HG03066 (cell line): ENCODE results near the gene NT5C.
"Not testable (repeated sequence)": the region's sequence is repeated elsewhere in the genome, so short reads cannot be mapped to it uniquely, and the experiment has no call there.

Experiments
- ATAC-seq: cut with Tn5 transposase; IDR thresholded peaks from one replicate; pipeline ENCODE4 v1.9.1; 2021; ENCODE audit warnings: low read depth; ENCODE audit not compliant: unreplicated experiment

Gene NT5C

DNA sequence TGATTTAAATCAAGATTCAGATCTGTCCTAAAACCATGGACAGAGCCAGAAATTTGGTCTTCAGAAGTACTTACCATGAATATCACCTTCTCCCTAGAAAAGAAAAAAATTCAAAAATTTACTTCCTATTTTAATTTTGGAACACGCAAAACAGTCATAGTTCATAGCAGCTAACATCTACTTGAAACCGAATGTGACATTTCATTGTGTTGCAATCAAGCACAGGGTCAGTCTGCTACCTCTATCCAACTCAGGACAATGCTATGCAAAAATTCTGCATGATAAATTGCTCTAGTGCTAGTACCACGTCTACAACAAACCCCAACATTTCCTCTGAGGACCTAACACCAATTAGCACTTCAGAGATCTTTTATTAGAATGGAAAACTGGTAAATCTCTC lies 15.1 kb upstream of the NT5C start:
- ATAC-seq: no peak

DNA sequence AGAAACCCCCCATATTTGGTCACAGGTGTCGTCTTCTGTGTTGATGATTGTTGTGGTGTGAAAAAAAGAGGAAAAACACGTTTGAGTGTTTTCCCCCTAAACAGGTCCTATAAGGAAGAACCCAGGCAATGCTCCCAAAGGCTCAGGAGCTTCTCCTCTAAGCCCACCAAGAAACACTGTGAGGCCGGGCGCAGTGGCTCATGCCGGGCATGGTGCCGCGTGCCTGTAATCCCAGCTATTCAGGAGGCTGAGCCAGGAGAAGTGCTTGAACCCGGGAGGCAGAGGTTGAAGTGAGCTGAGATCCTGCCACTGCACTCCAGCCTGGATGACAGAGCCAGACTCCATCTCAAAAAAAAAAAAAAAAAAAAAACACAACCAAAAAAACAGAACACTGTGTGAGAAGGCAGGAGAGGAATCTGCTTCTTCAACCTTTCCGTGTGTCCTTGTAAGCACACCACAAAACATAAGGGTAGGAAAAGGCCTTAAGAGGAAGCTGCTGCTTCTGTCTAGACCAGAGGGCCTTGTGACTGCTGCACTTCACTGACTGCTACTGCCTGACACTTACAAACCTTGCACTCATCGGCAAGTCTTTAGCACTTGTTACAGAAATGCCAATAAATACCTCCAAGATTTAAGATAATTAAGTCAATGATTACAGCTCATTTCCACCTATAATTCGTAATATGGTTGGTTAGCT lies 13.4 kb upstream of the NT5C start:
- ATAC-seq: no peak

DNA sequence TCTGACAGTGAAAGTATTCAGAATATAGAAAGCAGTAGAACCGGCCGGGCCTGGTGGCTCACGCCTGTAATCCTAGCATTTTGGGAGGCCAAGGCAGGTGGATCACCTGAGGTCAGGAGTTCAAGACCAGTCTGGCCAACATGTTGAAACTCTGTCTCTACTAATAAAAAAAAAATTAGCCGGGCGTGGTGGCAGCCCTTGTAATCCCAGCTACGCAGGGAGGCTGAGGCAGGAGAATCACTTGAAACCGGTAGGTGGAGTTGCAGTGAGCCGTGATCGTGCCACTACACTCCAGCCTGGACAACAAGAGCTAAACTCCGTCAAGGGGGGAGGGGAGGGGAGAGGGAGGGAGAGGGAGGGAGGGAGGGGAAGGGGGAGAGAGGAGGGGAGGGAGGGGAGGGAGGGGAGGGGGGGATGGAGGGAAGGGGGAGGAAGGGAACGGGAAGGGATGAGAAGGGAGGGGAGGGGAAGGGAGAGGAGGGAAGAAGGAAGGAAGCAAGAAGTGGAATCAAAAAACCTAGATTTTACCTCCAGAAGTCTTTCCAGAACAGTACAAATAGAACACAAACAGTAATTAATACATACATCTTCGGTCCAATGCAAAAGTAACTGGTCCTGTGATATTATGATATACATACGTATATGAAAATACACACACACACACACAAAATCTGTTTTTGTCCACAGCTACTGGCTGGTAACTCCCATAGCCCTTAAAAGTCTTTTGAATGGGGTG lies 10.9 kb upstream of the NT5C start:
- ATAC-seq: no peak

DNA sequence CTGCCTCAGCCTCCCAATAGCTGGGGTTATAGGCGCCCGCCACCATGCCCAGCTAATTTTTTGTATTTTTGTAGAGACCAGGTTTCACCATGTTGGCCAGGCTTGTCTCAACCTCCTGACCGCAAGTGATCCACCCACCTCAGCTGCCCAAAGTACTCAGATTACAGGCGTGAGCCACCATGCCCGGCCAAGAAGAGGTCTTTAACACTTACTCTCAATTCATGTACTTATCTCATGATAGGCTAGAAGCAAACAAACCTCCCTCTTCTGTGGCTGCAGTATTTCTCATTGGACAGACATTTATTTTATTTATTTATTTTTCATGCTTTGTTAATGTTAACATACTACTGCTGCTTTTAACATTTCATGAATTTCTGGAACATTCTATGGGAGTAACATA lies 7.0 kb upstream of the NT5C start:
- no peak for ATAC-seq

DNA sequence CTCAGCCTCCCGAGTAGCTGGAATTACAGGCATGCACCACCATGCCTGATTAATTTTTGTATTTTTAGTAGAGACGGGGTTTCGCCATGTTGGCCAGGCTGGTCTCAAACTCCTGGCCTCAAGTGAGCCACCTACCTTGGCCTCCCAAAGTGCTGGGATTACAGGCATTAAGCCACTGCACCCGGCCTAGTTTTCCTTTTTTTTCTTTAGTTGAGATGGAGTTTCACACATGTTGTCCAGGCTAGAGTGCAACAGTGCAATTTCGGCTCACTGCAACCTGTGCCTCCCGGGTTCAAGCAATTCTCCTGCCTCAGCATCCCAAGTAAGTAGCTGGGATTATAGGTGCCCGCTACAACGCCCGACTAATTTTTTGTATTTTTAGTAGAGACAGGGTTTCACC lies 6.2 kb upstream of the NT5C start:
- not testable (repeated sequence) for ATAC-seq

DNA sequence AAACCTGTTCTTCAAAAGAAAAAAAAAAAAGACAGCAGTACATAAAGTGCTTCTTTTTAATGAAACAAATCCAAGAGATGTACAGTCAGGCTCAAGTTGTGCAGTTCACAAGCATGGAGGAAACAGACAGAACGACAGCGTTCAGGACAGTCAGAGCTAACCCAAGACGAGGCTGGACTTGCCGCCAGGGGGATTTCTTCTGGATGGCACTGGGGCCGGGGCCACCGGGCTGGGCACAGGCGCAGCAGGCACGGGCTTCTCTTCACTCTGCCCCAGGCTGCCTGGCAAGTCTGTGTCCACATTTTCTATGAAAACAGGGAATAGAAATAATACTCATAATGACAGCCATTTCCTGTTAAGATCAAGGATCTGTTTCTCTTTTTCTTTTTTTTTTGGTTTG lies 4.4 kb upstream of the NT5C start:
- no peak for ATAC-seq

DNA sequence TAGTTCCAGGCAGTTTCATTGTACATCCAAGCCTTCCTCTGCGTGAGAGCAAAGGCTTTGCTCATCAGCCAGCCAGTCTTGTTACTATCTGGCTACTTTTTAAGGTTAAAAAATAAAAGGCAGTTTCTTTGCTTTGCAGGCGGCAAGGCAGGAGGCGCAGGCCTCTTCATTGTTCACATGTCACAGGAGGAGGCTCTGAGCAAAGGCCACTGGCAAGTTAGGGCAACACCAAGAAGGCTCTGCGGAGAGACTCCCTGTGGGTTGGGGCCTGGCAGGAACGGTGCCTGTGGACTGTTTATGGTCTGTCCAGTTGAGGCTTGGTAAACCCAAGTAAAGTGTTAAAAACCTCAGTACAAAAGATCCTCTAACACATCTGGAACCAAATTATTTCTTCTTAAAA lies 3.9 kb upstream of the NT5C start:
- ATAC-seq: no peak

DNA sequence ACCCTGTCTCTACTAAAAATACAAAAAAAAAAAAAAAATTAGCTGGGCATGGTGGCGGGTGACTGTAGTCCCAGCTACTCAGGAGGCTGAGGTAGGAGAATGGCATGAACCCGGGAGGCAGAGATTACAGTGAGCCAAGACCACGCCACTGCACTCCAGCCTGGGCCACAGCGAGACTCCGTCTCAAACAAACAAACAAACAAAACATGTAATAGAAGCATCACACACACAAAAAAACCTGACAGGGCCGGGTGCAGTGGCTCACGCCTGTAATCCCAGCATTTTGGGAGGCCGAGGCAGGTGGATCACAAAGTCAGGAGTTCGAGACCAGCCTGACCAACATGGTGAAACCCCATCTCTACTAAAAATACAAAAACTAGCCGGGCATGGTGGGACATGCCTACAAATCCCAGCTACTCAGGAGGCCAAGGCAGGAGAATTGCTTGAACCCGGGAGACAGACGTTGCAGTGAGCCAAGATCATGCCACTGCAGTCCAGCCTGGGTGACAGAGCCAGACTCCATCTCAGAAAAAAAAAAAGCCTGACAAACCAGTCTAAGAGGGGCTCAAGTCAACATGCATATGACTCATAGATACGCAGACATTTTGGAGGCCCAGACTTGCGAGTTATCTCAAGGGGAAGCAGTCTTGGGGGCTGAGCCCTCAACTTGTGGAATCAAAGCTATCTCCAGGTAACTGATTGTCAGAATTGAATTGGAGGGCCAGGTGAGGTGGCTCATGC lies 2.2 kb upstream of the NT5C start:
- ATAC-seq: not testable (repeated sequence)

DNA sequence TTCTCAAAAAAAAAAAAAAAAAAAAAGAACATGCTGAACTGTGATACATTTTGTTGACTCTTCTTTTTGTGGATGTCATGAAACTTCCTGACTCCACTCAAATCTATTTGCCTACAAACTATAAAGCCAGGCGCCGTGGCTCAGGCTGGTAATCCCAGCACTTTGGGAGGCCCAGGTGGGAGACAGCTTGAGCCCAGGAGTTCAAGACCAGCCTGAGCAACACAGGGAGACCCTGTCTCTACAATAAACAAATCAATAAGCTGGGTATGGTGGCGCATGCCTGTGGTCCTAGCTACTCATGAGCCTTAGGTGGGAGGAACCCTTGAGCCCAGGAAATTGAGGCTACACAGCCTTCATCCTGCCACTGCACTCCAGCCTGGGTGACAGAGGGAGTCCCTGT lies 1.5 kb upstream of the NT5C start:
- no peak for ATAC-seq

DNA sequence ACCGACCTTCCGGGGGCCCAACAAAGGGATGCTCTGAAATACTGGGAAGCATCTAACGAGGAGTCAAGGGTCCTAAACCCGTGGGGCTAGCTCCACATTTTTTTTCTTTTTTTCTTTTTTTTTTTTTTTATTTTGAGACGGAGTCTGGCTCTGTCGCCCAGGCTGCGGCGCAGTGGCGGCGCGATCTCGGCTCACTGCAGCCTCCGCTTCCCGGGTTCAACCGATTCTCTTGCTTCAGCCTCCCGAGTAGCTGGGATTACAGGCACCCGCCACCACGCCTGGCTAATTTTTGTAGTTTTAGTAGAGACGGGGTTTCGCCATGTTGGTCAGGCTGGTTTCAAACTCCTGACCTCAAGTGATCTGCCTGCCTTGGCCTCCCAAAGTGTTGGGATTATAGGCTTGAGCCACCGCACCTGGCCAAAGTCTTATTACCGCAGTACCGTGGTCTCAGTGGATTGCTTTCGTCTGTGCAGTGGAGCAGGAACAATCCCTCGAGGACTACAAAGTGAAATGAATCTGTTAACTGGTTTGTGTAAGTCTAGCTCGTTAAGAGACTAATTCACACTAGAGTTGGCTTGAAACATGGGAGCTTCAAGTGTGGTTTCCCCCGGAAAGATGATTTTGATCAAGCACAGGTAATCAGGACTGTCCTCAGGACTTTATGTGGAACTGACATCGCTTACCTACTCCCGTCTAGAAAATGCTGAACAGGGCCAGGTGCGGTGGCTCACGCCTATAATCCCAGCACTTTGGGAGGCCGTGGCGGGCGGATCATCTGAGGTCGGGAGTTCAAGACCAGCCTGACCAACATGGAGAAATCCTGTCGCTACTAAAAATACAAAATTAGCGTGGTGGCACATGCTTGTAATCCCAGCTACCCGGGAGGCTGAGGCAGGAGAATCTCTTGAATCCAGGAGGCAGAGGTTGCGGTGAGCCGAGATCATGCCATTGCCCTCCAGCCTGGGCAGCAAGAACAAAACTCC lies 767 bp upstream of the NT5C start:
- ATAC-seq: not testable (repeated sequence)

DNA sequence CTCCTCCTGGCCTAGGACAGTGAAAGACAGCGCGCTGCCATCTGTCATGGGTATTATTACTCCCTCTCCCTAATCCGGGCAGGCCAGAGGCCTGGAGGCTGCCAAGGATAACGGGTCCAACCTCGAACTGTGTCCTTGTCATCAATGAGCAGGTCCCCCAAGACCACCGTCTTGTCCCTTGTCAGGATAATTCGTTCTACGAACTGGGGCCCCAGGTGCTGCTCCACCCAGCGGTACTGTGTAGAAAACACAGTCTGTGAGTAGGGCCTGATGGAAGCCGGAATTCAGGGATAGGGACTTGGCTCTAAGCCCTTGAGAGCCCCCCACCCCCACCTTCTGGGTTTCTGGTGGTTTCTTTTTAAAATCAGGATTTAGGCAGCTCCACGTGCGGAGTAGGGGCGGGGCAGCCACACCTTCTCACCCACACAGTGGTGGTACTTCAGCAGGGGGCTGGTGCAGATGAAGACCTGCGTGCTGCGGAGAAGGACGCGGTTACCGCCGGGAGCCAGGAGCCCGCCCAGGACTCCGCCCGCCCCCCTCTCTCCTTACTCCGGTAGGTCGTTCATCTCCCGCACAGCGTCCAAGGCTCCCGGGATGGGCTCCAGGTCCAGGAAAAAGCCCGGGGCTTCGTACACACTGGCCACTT lies 787 bp downstream of the NT5C start:
- ATAC-seq: no peak

DNA sequence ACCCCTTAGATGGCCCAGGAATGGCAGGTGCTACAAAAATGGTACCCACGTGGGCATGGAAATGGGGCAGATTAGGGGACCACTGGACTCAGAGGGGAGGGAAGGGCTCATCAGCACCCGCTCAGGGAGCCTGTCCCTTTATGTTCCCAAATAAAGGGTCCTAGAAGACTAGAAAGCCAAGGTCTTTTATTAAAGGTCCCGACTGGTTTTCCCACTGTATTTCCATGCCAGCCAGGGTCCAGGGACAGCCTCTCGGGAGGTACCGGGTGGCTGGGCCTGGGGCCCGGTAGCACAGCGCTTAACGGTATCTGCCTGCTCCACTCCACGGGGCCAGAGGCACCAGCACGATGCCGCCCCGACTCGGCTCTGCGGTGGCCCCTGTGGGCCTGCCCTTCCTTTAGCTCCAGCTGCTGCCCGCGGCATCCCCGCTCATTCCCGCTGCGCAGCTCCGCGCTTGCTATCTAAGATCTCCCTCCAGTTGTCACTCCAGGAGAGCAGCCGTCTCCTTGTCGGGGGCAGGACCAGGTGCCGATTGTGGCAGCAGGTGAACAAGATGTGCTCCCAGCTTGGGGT lies 1.4 kb downstream of the NT5C start:
- ATAC-seq: no peak

DNA sequence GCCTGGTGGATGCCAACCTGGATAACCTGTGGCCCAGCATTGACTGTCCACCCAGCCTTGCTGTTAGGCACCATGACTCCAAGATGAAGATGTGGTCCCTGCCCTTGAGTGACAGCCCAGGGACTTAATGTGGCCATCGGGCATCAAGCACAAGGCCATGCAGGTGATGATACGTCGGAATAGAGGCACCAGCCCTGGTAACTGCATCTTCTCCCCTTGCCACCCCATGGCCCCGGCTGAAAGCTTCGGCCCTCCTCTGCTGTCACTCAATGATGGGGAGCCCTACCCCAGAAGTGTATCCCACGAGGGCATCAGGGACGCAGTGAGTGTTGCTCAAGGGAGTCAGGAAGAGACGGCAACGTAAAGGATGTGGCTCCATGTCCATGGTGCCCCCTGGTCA lies 2.0 kb downstream of the NT5C start:
- no peak for ATAC-seq

DNA sequence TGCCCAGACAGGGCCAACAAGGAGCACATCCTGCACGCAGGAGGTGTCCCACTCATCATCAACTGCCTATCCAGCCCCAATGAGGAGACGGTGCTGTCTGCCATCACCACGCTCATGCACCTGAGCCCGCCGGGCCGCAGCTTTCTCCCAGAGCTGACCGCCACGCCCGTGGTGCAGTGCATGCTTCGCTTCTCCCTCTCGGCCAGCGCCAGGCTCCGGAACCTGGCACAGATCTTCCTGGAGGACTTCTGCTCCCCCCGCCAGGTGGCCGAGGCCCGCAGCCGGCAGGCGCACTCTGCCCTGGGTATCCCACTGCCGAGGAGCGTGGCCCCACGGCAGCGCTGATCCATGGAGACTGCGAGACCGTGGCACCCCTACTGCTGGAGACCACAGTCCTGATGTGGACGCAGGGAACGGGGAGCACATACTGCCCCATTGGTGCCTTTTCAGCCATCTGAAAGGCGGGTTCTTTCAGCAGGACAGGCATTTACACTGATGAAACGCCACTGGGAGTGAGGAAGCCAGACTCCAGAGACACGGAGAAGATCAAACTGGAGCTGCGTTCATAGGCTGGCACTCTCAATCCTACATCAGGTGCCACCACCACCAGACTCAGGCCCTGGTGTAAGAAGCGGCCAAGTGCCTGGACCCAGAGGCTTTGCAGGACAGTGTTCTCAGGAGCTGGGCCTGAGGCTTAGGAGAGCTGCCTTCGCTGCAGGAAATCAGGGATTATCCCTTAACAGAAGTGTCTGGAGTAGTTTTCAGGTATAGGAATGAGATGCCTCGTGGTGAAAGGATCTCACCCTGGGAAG lies 2.6 kb downstream of the NT5C start:
- no peak for ATAC-seq

DNA sequence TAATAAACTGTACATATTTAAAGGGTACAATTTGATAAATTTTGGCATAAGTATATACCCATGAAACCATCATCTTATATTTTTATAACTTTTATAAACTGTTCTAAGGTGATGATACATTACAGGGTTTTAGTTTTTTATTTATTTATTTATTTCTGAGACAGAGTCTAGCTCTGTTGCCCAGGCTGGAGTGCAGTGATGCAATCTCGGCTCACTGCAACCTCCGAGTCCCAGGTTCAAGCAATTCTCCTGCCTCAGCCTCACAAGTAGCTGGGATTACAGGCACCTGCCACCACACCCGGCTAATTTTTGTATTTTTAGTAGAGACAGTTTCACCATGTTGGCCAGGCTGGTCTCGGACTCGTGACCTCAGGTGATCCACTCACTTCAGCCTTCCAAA lies 3.6 kb downstream of the NT5C start:
- ATAC-seq: not testable (repeated sequence)

DNA sequence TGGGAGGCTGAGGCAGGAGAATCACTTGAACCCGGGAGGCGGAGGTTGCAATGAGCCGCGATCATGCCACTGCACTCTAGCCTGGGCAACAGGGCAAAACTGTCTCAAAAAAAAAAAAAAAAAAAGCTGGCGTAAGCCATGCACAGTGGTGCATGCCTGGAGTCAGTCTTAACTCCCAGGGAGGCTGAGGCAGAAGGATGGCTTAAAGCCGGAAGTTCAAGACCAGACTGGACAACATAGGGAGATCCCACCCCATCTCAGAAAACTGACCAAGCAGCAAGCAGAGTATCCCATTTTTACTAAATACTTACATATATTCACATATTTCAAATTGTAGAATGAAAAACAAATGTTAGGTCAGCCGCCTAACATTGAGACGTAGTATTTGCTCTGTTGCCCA lies 4.6 kb downstream of the NT5C start:
- no peak for ATAC-seq

DNA sequence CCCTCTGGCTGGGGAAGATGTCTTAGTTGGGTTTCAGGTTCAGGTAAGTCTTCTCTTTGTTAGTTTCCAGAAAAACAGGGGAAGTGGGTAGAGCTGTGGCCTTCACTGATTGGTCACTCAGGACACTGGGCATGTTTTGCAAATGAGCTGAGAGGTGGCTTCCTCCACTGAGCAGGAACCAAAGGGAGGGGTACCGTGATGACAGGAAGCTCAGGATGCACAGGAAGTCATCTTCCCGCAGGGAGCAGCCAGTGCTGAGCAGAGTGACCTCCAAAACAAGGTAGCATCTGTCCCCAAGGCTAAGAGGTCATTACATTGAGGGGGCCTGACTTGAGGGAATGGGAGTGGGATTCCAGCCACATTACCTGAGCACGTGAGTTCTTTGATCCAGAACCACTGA lies 5.6 kb downstream of the NT5C start:
- no peak for ATAC-seq

DNA sequence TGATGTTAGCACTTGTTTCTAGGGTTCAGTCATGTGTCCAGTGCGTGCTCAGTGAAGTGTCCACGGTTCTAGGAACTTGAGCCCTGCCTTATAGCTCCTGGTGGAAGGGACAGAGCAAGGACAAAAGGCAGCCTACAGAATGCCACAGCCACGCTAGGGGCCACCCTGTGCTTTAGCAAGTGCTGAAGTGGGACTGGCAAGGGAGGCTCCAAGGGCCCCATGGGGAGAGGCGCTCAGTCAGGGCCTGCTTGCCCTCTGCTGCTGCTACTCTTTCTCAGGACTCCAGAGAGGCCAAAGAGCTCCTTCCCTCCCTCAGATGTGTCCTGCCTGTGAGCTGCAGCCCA lies 6.8 kb downstream of the NT5C start:
- ATAC-seq: no peak
